GM19463 (cell line): Measurements from ENCODE around the gene COL6A3.
"Not testable (repeated sequence)": the region's sequence is repeated elsewhere in the genome, so short reads cannot be mapped to it uniquely, and the experiment has no call there.

Experiments used
- ATAC-seq: cut with Tn5 transposase; IDR thresholded peaks from one replicate; pipeline ENCODE4 v1.9.1; 2021; ENCODE audit warnings: mild to moderate bottlenecking, moderate library complexity; ENCODE audit not compliant: unreplicated experiment

Gene COL6A3

DNA sequence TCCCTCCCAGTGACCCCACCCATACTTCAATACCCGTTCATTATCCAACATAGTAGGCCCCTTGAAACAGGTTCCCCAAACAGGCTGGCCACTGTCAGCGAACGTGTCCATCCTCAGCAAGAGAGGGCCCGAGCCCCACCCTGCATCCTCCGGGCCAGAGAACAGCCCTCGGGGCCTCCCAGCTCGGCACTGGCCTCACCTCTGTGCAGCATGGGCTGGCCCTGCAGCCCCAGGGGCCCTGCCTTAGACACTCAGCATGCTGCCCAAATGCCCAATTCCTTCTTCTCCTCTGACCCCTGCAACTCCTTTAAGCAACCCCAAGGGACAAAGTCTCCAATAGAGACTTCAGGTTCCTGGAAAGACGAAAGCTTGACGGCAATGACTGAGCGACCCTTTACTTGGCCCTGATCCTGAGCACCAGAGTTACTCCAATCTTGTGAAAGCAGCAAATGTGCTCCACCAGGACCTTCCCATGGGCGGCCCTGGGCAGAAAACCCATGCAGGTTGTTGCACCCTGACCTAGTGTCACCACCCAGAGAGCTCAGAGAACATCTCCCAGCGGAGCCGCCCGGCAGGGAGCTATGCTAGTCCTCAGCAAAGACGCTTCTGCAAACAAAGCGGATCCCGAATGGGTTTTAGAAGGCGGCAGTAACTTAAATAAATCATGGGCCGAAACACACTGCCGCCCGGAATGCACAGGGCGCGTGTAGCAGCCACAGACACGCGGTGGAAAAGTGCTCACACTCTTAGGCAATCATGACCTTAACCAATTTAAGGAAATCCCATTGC, 782 bp downstream of the COL6A3 start:
- no peak for ATAC-seq

DNA sequence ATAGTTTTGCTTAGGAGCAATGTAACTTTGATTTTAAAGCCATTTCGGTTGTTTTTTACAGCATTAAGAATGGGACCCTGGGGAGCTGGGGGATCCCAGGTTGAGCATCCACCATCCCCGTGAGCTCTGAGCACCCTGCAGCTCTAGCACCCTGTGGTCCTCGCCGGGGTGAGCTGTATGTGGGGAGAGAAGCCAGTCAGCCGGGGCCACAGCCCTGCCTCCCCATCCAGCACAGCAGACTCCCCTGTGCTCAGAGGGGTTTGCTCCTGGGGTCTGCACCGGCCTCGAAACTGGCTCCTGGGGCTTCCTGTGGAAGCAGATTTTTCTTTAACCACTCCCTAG, 1.3 kb downstream of the COL6A3 start:
- no peak for ATAC-seq

DNA sequence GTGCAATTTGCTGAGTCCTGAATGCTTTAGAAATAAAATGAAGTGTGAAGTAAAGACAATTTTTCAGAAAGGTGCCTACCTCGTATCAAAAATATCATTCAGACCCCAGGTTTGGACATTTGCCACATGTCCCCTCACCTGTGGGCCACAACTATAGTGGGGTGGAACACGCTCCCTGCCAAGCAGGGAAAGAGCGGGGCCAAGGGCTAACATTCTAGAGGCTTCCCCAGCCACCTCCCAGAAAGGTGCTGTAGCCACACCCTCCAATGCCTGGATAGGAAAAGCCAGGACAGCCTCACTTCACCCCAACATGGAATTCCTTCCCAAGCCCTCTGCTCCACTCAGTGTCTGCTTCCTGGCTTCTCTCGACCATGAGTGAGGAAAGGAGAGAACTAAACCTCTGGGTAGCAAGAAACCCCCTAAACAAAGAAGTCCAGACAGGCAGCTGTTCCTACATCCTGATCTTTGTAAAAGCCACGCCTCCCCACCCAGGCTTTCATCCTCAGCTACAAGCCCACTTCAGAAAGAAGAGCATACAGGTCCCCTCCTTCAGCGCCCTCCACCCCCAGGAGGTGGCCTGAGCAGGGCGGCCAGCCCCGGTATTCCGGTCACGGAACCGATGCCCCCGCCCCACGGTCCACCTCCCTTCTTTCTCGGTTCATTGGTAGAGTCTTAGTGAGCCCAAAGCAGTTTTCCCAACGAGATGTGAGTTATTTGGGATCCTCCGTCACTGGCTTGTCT, 2.1 kb downstream of the COL6A3 start:
- no peak for ATAC-seq

DNA sequence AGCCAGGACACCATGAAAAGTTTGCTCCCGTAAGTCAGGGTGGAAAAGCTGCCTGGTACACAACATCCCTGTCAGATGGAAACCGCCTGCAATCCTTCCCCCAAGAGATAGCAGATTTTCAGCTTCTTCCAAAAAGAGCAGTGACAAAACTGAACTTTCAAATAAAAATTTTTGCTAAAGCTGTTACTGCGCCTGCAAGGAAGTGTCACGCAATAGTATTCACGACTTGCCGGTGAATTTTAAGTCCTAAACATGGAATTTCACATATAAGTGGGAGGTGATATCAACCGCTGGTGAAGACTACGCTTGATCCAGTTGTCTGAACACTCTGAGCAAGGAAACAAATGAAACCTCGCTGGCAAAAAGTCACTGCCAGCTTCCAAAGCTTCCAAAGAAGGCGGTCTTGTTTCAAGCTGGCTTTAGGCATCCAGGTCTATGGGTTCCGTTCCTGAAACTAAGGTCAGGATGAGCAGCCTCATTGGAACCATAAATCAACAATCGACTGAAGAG, 2.8 kb downstream of the COL6A3 start:
- no peak for ATAC-seq

DNA sequence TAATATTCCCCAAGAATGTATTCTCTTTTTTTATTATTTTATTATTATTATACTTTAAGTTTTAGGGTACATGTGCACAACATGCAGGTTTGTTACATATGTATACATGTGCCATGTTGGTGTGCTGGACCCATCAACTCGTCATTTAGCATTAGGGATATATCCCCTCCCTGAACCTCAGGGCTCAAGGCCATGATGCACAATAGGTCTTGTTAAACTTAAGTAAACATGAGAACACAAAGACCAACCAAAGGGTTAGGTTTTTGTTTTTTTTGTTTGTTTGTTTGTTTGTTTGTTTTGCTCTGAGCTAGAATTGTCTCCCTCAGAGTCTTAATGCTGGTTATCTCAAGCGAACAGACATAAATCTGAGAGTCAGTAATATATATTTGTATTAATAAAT, 4.7 kb downstream of the COL6A3 start:
- ATAC-seq = not testable (repeated sequence)

- ATAC-seq = no peak
Measured at GRCh38 chr2:237408335-237409000, 5.5 kb downstream of the COL6A3 start.

DNA sequence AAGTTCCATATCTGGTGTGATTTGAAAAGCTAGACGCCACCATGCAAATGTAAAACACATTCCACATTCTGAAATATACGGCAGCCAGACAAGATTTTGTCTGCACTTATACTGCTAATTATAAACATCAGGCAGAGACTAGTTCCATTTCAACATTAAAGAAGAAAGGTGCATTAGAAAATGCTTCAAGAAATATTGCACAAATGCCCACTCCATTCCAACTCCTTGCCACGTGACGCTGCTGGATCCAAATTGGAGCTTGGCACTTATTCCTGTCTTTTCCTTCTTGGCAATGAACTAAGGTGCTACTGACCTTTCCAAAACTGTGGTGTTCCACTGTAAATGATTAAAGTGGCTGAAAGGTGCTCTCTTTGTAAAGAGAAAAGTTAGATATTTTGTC, 6.3 kb downstream of the COL6A3 start:
- no peak for ATAC-seq

- no peak for ATAC-seq
Measured at GRCh38 chr2:237406371-237406895, 7.5 kb downstream of the COL6A3 start.

- ATAC-seq = no peak
Measured at GRCh38 chr2:237405605-237406004, 8.4 kb downstream of the COL6A3 start.

DNA sequence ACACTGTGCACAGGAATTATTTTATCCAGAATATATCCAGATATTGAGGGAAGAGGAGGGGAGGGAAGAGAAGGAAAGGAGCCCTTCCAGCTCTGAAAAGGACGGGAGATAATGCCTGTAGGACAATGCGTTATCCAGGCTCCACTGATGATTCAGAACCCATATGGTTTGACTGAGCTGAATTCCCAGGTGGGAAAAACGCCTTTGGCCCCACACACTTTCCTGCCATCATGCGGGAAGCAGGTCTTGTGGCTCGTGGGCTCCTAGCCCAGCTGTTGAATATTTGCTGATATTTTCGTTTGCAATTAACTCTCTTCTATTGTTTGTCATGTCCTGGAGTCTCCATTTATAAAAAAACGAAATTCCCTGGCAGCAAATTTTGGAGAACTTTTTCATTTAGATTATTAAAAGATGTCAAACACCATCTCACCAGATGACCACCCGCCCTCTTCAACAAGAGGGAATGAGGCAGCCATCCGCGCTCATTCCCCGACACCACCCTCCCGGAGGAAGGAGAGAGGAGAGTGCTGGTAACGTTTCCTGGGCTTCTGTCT, 8.9 kb downstream of the COL6A3 start:
- ATAC-seq = no peak

- ATAC-seq = no peak
Measured at GRCh38 chr2:237404413-237404812, 9.6 kb downstream of the COL6A3 start.

DNA sequence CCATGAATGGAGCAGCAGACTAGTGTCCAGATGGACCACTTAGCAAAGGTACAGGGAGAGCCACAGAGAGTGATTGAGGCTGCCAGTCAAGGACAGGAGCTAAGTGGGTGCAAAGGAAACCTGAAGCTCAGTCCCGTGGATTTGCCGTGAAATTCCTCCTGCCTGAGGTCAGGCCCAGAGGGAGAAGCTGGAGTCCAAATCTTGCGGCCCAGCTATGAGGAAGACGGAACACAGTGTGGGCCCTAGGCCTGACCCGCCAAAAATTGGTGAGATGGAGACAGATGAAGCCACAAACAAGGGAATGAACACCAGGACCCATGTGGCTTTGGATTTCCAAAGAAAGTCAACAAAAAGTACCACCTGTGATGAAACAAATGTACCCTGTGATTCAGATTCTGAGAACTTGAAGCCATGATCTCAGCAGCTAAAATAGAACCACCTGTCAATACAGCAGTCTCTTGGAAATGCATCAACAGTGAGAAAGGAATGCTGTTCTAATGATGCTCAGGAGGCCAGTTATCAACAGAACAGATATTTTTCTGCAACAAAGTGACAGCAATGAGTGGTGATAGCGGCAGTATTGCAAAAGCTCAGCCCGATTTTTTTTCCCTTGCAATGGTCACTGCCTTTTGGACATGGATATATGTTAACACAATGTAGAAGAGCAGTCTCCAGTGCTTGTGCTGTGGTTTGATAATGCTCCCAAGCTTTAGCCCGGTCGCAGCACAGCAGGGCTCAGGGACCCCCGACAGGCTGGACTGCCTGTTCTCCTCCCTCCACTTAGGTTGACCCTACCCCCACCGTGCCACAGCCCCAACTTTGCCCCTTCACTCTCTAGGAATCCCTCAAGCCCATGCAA, 10.7 kb downstream of the COL6A3 start:
- no peak for ATAC-seq

GRCh38 chr2:237400199-237400598, 13.8 kb downstream of the COL6A3 start:
- no peak for ATAC-seq

GRCh38 chr2:237397072-237397471, 16.9 kb downstream of the COL6A3 start:
- no peak for ATAC-seq

DNA sequence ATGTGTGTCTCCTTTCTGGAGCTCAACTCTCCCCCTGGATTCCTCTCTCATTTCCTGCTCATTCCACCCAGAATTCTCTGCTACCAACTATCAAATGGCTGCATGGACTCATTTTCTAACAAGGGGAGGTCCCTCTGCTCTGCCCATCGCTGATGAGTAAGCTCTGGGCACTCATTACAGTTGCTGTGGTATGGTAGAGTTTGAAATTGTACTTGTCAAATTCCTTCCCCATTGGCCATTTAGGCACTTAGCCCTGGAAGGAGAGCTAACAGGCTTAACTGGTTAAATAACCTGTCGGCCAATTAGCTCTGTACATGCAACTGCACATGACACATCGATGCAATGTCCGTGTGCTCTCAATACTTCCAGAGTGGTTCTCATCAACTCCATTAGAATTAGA, 20.4 kb downstream of the COL6A3 start:
- no peak for ATAC-seq

GRCh38 chr2:237392186-237392585, 21.8 kb downstream of the COL6A3 start:
- ATAC-seq = no peak

GRCh38 chr2:237391140-237391539, 22.8 kb downstream of the COL6A3 start:
- no peak for ATAC-seq

DNA sequence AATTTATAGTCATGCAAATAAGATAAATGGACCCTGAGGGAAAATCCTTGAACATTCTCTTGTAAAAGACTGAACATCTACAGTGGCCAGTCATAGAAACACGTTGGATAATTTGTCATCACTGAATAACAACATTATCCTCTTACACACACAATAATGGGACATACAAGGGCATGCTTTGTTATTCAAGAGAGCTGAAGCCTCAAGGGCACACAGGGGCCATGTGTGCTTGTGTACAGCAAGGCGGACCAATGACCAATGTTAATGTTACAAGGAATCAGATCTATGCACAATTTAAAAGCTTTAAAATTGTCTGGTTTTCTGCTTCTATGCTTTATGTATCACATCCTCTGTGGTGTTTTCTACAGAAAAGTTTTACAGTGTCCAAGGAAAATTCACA, 23.7 kb downstream of the COL6A3 start:
- no peak for ATAC-seq

DNA sequence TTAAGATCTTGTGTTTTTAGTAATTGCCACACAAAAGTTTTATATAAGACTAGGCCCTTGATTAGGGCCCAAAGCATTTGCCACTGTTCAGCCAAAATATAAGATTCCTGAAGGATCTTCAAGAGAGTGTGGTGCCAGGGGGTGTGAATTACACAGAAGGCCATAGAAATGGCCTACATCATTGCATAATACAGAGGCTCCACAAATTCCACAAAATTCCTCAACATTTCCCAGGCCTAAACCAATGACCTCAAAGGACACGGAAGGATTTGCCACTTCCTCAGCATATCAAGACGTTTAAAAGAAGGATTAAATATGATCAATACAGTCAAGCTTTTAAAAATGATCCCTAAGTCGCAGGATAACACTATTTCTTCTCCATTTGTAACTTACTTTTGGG, 24.1 kb downstream of the COL6A3 start:
- ATAC-seq = no peak

- ATAC-seq = no peak
Measured at GRCh38 chr2:237388036-237388435, 25.9 kb downstream of the COL6A3 start.
